Measurements from ENCODE around the gene RPL27. TPM values are rescaled to one million over a fixed set of nuclear protein-coding genes. Genes with fewer than 3 reads are reported as not detected.

Gene RPL27
- total RNA-seq, 1 experiment from 2014 or later, result 513 TPM

GRCh38 chr17:43013296-43013695 lies 15.1 kb downstream of the RPL27 start:
- Histone ChIP-seq H3K27me3 (ENCODE audit: control insufficient read depth, insufficient read depth, low read length) (no peaks in the 10 kb centered on the region), H3K36me3 (ENCODE audit: control insufficient read depth, insufficient read depth, low read length) (no peaks in the 10 kb centered on the region), H3K9me3 (ENCODE audit: control insufficient read depth, insufficient read depth, low read depth, low read length) (no peaks in the 10 kb centered on the region), H3K4me1 (ENCODE audit: control insufficient read depth, insufficient read depth, low read length) (peaks cover 10% of the 10 kb centered on the region), H3K4me3 (ENCODE audit: low read depth in 2 of 2, low read length in 2 of 2) (no peak overlapping the region), H3K27ac (ENCODE audit: low read length) (no peak overlapping the region)
- CTCF ChIA-PET, result no interaction called here
- in situ Hi-C loops (cut with HindIII; ENCODE audit: low pct_unique_long_range_greater_than_20kb, low sequenced_read_pairs) (no loop called here), intact Hi-C loops (cut with micrococcal nuclease; ENCODE audit: unreplicated experiment) (no loop called here)
- DNase-seq (ENCODE audit: low read depth, low spot score) (no peak), ATAC-seq (no peak)
- no TSS peak for BruUV-seq (replicated peaks)
- TF ChIP-seq, protein P1, sequence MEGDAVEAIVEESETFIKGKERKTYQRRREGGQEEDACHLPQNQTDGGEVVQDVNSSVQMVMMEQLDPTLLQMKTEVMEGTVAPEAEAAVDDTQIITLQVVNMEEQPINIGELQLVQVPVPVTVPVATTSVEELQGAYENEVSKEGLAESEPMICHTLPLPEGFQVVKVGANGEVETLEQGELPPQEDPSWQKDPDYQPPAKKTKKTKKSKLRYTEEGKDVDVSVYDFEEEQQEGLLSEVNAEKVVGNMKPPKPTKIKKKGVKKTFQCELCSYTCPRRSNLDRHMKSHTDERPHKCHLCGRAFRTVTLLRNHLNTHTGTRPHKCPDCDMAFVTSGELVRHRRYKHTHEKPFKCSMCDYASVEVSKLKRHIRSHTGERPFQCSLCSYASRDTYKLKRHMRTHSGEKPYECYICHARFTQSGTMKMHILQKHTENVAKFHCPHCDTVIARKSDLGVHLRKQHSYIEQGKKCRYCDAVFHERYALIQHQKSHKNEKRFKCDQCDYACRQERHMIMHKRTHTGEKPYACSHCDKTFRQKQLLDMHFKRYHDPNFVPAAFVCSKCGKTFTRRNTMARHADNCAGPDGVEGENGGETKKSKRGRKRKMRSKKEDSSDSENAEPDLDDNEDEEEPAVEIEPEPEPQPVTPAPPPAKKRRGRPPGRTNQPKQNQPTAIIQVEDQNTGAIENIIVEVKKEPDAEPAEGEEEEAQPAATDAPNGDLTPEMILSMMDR (IDR thresholded peaks at IDR 0.05), result no peak
- no peak for TF ChIP-seq REST (IDR thresholded peaks at IDR 0.05; ENCODE audit: insufficient read depth in 1 of 2, low read depth in 2 of 2, low read length in 1 of 2)
- no peak for TF ChIP-seq POLR2AphosphoS5 (IDR thresholded peaks at IDR 0.05; ENCODE audit: low read depth, low read length)
- TF ChIP-seq SIN3A (IDR thresholded peaks at IDR 0.05; ENCODE audit: borderline replicate concordance, insufficient read depth, low read depth, low read length), result no peak
- no peak for TF ChIP-seq TCF7L2 (IDR thresholded peaks at IDR 0.05; ENCODE audit: low read depth, low read length)
- POLR2A ChIA-PET, result no interaction called here

- intact Hi-C loops (cut with micrococcal nuclease; ENCODE audit: unreplicated experiment) (no loop called here), in situ Hi-C loops (cut with HindIII; ENCODE audit: low pct_unique_long_range_greater_than_20kb, low sequenced_read_pairs) (no loop called here)
- H3K4me1 ChIP-seq (ENCODE audit: control insufficient read depth, insufficient read depth, low read length), result peaks cover 10% of the 10 kb centered on the region
- ChIA-PET POLR2A (no interaction called here), CTCF (no interaction called here)
- TF ChIP-seq, protein P1 (IDR thresholded peaks at IDR 0.05), result no peak
- TF ChIP-seq TCF7L2 (IDR thresholded peaks at IDR 0.05; ENCODE audit: low read depth, low read length) (no peak), POLR2AphosphoS5 (IDR thresholded peaks at IDR 0.05; ENCODE audit: low read depth, low read length) (no peak), SIN3A (IDR thresholded peaks at IDR 0.05; ENCODE audit: borderline replicate concordance, insufficient read depth, low read depth, low read length) (no peak), REST (IDR thresholded peaks at IDR 0.05; ENCODE audit: insufficient read depth in 1 of 2, low read depth in 2 of 2, low read length in 1 of 2) (no peak)
- no peak overlapping the region for H3K4me3 ChIP-seq (ENCODE audit: low read depth in 2 of 2, low read length in 2 of 2)
- no peak overlapping the region for H3K27ac ChIP-seq (ENCODE audit: low read length)
- no peaks in the 10 kb centered on the region for H3K36me3 ChIP-seq (ENCODE audit: control insufficient read depth, insufficient read depth, low read length)
- no peaks in the 10 kb centered on the region for H3K9me3 ChIP-seq (ENCODE audit: control insufficient read depth, insufficient read depth, low read depth, low read length)
- H3K27me3 ChIP-seq (ENCODE audit: control insufficient read depth, insufficient read depth, low read length), result no peaks in the 10 kb centered on the region
- BruUV-seq (replicated peaks), result no TSS peak
- DNase-seq (ENCODE audit: low read depth, low spot score) (no peak), ATAC-seq (no peak)
These were observed 15.9 kb downstream of the RPL27 start for GRCh38 chr17:43014020-43014648.
